ENCODE results near the gene CPD.

GRCh38 chr17:30345089-30345433 is 33.7 kb upstream of the CPD start:
- TF ChIP-seq TSHZ1 (CRISPR knock-in tag; IDR thresholded peaks at IDR 0.05) (no peak), HMGXB4 (CRISPR knock-in tag; IDR thresholded peaks at IDR 0.05) (no peak), RCOR1 (IDR thresholded peaks at IDR 0.05; ENCODE audit: borderline replicate concordance in 1 of 2, low read depth in 2 of 2, low read length in 2 of 2) (no peak), PCBP2 (IDR thresholded peaks at IDR 0.05; ENCODE audit: low read depth, low read length, poor library complexity, severe bottlenecking) (no peak), KLF13 (tag; IDR thresholded peaks at IDR 0.05; ENCODE audit: borderline replicate concordance, low read depth) (no peak), ZFPM2 (CRISPR knock-in tag; IDR thresholded peaks at IDR 0.05) (no peak), ZNF311 (CRISPR knock-in tag; IDR thresholded peaks at IDR 0.05) (no peak), SRSF1 (IDR thresholded peaks at IDR 0.05; ENCODE audit: low read depth, low read length) (no peak)
- TF ChIP-seq, protein P1, sequence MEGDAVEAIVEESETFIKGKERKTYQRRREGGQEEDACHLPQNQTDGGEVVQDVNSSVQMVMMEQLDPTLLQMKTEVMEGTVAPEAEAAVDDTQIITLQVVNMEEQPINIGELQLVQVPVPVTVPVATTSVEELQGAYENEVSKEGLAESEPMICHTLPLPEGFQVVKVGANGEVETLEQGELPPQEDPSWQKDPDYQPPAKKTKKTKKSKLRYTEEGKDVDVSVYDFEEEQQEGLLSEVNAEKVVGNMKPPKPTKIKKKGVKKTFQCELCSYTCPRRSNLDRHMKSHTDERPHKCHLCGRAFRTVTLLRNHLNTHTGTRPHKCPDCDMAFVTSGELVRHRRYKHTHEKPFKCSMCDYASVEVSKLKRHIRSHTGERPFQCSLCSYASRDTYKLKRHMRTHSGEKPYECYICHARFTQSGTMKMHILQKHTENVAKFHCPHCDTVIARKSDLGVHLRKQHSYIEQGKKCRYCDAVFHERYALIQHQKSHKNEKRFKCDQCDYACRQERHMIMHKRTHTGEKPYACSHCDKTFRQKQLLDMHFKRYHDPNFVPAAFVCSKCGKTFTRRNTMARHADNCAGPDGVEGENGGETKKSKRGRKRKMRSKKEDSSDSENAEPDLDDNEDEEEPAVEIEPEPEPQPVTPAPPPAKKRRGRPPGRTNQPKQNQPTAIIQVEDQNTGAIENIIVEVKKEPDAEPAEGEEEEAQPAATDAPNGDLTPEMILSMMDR (IDR thresholded peaks at IDR 0.05 in 2 of 3, conservative IDR thresholded peaks at IDR 0.05 in 1 of 3; ENCODE audit: insufficient read depth in 2 of 3, low read depth in 1 of 3, low read length in 3 of 3), result no peak
